K562 (cell line): Measurements from ENCODE around the gene SEPTIN2. TPM values are rescaled to one million over a fixed set of nuclear protein-coding genes. Genes with fewer than 3 reads are reported as not detected.

Experiments
- ARID1B ChIP-seq: fragments of 450-650 bp; IDR thresholded peaks from 2 replicates; pipeline ENCODE4 v1.6.1; 2016; ENCODE audit warnings: antibody characterized with exemption, mild to moderate bottlenecking, inconsistent platforms
- ATF2 ChIP-seq: sonication (generic); formaldehyde crosslinking; IDR thresholded peaks from 2 replicates; pipeline ENCODE4 v1.8.1; 2022; ENCODE audit warnings: missing genetic modification reagents
- DPF2 ChIP-seq: fragments of 450-650 bp; IDR thresholded peaks from 2 replicates; pipeline ENCODE4 v1.6.1; 2016
- EP300 ChIP-seq: IDR thresholded peaks from 2 replicates; pipeline ENCODE4 v1.6.1; 2012; ENCODE audit warnings: low read length, improper control_type of control experiment
- EWSR1 ChIP-seq: fragments of 450-650 bp; IDR thresholded peaks from 2 replicates; pipeline ENCODE4 v1.6.1; 2018; ENCODE audit warnings: borderline replicate concordance, mild to moderate bottlenecking, low read depth, moderate library complexity; ENCODE audit not compliant: partially characterized antibody
- FOXA1 ChIP-seq: fragments of 450-650 bp; IDR thresholded peaks from 2 replicates; pipeline ENCODE4 v1.6.1; 2016; ENCODE audit warnings: mild to moderate bottlenecking, borderline replicate concordance
- GATA2 ChIP-seq: sonication (generic); formaldehyde crosslinking; IDR thresholded peaks from 2 replicates; pipeline ENCODE4 v1.4.0; 2020; ENCODE audit warnings: mild to moderate bottlenecking, missing genetic modification reagents
- PHB2 ChIP-seq: fragments of 450-650 bp; IDR thresholded peaks from 2 replicates; pipeline ENCODE4 v1.6.1; 2017; ENCODE audit warnings: low read depth
- SMAD1 ChIP-seq: fragments of 150-350 bp; IDR thresholded peaks from 2 replicates; pipeline ENCODE4 v1.6.1; 2014; ENCODE audit warnings: low read length, low read depth; ENCODE audit not compliant: partially characterized antibody
- STAT6 ChIP-seq: sonication (generic); formaldehyde crosslinking; IDR thresholded peaks from 2 replicates; pipeline ENCODE4 v1.8.1; 2023; ENCODE audit warnings: mild to moderate bottlenecking, missing genetic modification reagents
- VEZF1 ChIP-seq: fragments of 200-800 bp; sonication (Bioruptor generic); IDR thresholded peaks from 2 replicates; pipeline ENCODE4 v1.6.1; 2017; ENCODE audit warnings: missing genetic modification characterization, missing compliant biosample characterization
- ZBTB40 ChIP-seq, 2 experiments: fragments of 450-650 bp in 1 of 2; sonication (generic) in 1 of 2; formaldehyde crosslinking in 1 of 2; IDR thresholded peaks; 2 replicates each; pipeline versions ENCODE4 v1.7.1 to v1.9.0; 2016 to 2022; ENCODE audit warnings: inconsistent platforms in 1 of 2, mild to moderate bottlenecking in 1 of 2, missing genetic modification reagents in 1 of 2
- polyA plus RNA-seq, 8 experiments: library from polyadenylated mRNA; depleted of rRNA in 4 of 8; stranded (reverse) in 5 of 8; unstranded in 3 of 8; fragments of >200 nt; fragmentation: Nextera tagmentation in 2 of 8; fragmentation: Illumina TruSeq in 1 of 8; extraction: Ambion mirVana in 2 of 8; extraction: Trizol in 1 of 8; gene quantifications; 2 replicates each; pipeline versions ENCODE4 v1.2.1 to v1.2.3, GENCODE V29; 2011 to 2014; ENCODE audit warnings: inconsistent platforms in 1 of 8, missing spikeins in 1 of 8
- total RNA-seq, 7 experiments: library from RNA; depleted of rRNA in 6 of 7; stranded (reverse); fragments of >200 nt in 6 of 7; fragmentation: Illumina TruSeq in 2 of 7; extraction: Trizol in 2 of 7; gene quantifications; 2 replicates each; pipeline versions ENCODE4 v1.2.1 to v1.2.3, GENCODE V29; 2011 to 2021; ENCODE audit warnings: low replicate concordance in 1 of 7

The SEPTIN2 gene
- total and polyA plus RNA-seq, 9 of the 15 experiments (the other 6 are each of a cell fraction or from before 2014, with no cell fraction given), result 121 to 367 (median 166) TPM

GRCh38 chr2:241386519-241386918 is 70.8 kb downstream of the SEPTIN2 start (continued):
- peak; percentile 10; the same call in 1 of the 2 replicates for TF ChIP-seq EP300
- peak; percentile 52; the same call in 1 of the 2 replicates for TF ChIP-seq GATA2 (CRISPR knock-in tag)
- TF ChIP-seq ZBTB40 (IDR thresholded peaks at IDR 0.05), result no peak
- TF ChIP-seq ZBTB40 (CRISPR knock-in tag; IDR thresholded peaks at IDR 0.05), result no peak
- TF ChIP-seq SMAD1, result no peak
- TF ChIP-seq DPF2, result peak; percentile 58; the same call in 1 of the 2 replicates
- no peak for TF ChIP-seq EWSR1
- TF ChIP-seq ATF2 (CRISPR knock-in tag), result no peak
- TF ChIP-seq FOXA1, result no peak
- TF ChIP-seq PHB2, result no peak
- no peak for TF ChIP-seq STAT6 (CRISPR knock-in tag)
- 0 out of 2 replicates have a peak, but pooled peaks have one; percentile 25 for TF ChIP-seq VEZF1 (CRISPR knock-in tag)
- peak; percentile 60 for TF ChIP-seq ARID1B
